ENCODE results near the gene ACACB.

The ACACB gene

DNA sequence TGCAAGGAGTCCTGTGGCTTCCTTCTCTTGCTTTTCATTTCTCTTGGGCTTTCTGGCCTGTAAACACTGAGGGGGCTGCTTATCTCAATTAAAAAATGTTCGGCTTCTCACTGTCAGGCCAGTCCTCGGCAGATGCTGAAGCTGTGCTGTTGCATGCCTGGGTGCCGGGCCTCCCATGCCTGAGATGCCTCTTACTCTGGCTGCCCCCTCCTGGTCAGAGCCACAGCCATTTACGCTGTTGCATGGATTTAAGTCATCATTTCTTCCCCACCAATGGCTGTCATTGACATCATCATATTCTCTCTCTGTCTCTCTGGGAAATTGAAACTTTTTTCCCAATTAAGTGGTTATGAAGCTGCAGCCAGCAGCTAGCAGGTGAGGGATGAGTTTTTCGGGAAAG lies 139.0 kb downstream of the ACACB start:
- DNase-seq (ENCODE audit: low read depth in 2 of 2) = no peak

DNA sequence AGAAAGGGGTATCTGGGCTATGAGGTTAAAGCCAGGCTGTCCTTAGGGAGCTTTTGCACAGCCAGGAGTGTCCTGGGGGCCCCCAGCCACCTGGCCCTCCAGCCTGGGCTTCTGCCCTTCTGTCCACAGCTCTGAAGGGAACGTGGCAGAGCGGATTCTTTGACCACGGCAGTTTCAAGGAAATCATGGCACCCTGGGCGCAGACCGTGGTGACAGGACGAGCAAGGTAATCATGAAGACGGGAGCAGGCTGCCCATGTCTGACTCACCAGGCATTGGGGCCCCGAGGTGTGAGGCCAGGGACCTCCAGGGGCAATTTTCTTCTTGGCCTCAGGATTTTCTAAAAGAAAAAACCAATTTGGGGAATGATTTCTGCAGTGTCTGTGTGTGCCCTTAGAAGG lies 139.6 kb downstream of the ACACB start:
- DNase-seq (ENCODE audit: low read depth in 2 of 2) = no peak

DNA sequence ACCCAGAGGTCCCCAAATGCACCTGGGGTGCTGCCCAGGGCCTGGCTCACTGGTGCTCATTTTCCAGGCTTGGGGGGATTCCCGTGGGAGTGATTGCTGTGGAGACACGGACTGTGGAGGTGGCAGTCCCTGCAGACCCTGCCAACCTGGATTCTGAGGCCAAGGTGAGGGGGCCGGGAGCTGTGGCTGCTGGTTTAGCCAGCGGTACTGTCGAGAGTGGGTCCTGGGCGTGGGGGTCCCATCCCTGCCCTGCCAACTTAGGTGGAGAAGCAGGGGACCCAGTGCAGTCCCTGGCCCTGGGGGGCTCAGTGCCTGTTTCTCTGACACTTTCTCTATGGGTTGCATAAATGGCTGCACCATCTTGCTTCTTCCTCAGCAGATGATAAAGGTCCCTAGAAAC lies 141.8 kb downstream of the ACACB start:
- no peak for DNase-seq (ENCODE audit: low read depth in 2 of 2)

DNA sequence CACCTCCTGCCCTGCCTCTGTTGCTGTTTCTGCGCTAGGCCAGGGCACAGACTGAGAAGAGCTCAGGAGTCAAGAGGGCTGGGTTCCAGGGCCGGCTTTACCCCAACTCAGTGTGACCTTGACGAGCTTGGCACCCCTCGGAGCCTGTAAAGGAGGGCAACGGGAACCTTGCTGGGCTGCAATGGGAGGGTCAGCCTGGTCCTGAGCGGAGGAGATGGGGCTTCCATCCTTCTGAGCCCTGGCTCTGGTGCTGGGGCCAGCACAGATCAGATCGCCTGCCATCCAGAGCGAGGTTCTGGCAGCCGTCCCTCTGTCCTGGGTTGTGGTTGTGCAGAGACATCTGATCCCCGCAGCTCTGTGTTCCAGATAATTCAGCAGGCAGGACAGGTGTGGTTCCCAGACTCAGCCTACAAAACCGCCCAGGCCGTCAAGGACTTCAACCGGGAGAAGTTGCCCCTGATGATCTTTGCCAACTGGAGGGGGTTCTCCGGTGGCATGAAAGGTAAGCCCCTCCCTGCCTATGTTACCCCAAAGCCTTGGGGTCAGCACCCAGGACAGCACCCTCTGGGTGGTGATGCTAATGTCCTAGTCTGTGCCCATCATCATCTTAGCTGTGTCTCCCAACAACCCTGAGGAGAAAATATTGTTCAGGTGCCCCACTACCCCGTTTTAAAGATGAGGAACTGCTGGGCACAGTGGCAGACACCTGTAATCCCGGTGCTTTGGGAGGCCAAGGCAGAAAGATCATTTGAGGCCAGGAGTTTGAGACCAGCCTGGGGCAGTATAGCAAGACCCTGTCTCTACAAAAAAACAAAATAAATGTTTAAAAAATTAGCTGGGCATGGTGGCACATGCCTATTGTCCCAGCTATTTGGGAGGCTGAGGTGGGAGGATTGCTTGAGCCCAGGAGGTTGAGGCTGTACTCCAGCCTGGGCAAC lies 142.5 kb downstream of the ACACB start:
- no peak for DNase-seq (ENCODE audit: low read depth in 2 of 2)

DNA sequence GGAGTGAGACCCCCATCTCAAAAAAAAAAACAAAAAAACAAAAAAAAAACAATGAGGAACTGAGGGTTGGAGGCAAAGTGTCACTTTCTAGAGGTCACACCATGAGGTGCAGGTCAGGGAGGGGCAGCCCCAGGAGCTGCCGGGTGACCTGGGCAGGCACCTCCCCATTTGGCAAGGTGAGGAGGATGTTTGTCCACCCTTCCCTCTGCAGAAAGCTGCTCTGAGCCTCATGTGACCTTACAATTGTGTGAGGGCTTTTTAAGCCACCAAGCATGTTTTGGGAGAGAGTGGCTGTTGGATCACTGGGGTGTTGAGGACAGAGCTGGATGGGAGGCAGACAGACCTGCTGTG lies 143.1 kb downstream of the ACACB start:
- DNase-seq (ENCODE audit: low read depth in 2 of 2) = no peak

DNA sequence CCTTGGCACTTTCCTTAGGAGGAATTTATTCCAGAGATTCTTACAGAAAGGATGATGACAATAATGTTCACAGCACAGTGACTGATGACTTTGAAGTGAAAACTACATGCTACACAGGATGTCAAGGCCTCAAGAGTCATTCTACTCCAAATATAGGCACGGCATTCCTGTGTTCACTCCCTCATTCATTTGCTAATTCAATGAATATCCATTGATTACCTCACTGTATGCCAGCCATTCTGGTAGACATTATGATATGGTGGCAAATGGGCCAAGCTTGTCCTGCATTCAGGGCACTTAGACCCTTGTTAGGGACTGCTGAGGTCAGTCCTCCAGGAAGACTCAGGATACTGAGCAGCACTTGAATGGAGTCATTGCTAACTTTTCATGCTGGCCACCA lies 144.7 kb downstream of the ACACB start:
- DNase-seq (ENCODE audit: low read depth in 2 of 2) = no peak

DNA sequence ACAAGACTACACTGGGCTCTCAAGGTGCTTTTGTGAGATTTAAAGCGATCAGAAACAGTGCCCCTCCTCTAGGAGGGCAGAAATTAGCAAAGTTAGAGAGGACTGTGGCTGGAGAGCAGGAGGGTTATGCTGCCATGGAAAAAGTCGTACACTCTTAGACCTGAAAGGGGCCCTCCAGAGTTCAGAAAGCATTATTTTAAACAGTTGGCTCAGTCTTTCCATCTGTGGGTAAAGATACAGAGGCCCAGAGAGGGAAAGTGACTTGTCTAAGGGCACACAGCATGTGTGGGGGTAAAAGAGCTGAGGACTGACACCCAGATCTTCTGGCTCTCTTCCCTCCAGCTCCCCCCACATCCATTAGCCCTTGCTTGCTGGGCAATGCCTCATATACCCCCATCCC lies 145.6 kb downstream of the ACACB start:
- DNase-seq (ENCODE audit: low read depth in 2 of 2) = no peak

DNA sequence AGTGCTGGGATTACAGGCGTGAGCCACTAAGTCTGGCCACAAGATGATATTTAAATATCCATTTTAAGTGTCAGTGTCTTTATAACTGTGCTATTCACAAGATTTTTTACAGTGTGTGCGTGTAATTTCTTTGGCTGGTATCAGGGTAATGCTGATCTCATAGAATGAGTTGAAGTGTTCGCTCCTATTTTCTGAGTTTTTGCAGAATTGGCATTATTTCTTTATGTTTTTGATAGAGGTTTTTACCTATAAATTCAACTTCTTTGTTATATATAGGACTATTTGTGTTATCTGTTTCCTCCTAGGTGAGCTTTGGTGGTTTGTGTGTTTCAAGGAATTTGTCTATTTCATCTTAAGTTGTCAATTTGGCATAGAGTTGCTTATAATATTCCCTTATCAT lies 147.1 kb downstream of the ACACB start:
- no peak for DNase-seq (ENCODE audit: low read depth in 2 of 2)

DNA sequence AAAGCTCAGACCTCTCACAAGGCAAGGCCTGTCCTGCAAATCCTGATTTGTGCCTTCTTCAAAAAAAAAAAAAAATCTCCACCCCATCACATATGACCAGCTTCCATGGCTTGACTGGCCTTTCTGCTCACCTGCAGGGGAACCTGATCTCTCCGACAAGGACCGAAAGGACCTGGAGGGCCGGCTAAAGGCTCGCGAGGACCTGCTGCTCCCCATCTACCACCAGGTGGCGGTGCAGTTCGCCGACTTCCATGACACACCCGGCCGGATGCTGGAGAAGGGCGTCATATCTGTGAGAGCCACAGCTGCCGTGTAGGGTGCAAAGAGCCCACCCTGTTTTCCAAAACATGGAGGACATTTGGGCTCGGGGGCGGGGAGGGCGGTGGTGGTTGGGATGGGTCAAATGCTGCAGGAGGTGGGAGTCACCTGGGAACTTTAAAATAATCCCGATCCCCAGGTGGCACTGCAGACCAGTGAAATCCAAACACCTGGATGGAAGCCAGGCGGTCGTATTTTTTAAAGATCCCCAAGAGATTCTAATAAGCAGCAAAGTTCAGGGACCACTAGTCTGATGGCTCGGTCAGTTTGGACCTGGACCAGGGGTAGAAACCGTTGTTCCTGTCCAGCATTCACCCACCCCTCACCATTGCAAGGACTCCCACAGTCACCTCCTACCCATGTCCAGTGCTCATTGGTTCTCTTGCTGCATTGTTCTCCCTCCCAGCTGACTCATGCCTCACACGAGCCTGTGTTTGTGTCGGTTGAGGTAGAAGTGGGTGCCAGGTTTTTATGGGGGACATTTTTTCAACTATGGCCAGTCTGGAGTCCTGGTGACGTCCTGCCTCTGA lies 147.9 kb downstream of the ACACB start:
- DNase-seq (ENCODE audit: low read depth in 2 of 2) = peak in 1 of 2 experiments; percentile 50

DNA sequence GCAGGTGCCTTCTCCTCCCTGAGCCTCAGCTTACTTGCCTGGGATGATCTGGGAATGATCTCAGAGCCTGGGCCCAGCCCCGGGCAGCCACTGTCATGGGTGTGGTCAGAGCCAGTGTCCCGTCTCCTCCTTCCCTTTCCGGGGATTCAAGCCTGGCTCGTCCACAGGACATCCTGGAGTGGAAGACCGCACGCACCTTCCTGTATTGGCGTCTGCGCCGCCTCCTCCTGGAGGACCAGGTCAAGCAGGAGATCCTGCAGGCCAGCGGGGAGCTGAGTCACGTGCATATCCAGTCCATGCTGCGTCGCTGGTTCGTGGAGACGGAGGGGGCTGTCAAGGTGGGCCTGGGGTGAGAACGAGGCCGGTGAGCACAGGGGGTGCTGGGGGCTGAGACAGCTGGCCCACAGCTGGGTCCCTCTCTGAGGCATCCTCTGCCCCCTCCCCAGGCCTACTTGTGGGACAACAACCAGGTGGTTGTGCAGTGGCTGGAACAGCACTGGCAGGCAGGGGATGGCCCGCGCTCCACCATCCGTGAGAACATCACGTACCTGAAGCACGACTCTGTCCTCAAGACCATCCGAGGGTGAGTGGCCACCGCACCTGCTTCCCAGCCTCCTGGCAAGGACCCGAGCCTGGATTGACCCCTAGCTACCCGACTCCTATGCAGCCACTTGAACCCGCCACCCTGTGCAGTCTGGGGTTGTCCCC lies 148.7 kb downstream of the ACACB start:
- DNase-seq (ENCODE audit: low read depth in 2 of 2) = no peak

DNA sequence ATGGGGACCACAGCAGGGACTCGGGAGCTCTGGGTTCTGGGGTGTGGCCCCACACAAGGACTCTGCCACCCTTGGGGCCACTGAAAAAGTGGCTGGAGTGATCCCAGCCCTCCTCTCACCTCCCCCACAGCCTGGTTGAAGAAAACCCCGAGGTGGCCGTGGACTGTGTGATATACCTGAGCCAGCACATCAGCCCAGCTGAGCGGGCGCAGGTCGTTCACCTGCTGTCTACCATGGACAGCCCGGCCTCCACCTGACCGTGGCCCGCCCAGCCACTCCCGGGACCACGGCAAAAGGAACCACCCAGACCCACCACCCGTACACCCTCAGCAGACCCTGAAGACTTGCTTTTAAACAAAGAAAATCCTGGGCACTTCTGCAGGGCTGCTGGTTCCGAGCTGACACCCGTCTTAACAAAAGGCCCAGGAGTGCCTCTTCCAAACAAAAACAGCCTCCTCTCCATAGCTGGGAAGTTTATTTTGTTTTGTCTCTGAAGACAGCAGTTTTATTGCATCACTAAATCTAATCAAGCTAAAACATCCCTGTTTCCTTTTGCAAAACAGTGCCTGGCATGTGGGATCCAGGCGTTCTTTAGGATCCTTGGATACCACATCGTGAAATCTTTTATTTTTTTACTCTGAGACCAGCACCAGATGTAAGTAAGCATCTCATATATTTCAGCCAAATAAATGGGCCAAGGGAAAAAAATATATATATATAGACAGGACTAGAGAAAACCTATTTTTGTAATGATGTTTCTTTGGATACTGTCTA lies 149.9 kb downstream of the ACACB start:
- DNase-seq (ENCODE audit: low read depth in 2 of 2) = no peak

DNA sequence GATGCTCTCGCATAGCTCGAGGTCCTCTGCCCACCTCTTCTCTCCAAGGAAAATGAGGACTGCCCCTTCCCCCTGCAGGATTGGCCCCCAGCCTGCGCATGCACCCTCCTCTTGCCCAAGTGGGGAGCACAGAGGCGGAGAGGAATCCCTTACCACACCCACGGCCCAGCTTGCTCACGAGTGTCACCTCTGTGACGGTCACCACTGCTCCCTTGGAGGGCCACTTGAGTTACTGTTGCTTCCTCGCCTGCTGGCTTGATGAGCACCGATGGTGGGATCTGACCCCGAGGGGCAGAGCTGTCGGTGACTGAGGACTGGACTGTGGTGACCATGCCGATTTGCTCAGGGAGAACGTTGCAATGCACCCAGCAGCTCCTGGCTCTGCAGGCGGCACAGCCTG lies 151.0 kb downstream of the ACACB start:
- no peak for DNase-seq (ENCODE audit: low read depth in 2 of 2)

DNA sequence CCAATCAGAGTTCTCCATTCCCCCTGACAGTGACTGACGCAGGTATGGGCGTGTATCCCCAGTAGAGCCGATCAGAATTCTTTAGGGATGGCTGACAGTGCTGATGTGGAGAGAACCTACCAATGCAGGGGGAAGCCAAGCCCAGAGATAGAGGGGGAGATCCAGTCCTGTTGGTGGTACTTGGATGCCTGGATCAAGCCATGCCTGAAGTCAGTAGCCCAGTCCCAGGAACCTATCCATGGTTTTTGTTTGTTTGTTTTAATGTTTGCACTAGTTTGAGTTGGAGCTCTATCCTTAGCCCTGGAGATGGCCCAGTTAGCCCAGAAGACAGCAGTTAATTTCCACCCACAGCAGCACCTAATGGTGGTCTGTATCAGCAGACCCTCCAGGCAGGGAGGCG lies 152.5 kb downstream of the ACACB start:
- DNase-seq (ENCODE audit: low read depth in 2 of 2) = no peak

DNA sequence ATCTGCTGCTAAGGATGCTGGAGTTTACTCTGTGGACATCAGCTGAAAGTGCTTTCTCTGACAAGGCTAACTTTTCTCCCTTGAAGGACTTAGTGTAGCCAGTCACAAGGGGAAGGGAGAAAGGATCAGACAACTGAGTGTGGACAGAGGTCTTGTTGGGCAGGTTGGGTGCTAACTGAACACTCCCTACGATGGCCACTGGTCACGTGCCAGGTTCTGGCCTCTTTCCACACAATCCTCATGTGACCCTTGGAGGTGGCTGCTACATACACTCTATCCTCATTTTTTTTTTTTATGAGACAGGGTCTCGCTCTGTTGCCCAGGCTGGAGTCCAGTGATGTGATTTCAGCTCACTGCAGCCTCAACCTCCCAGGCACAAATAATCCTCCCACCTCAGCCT lies 153.0 kb downstream of the ACACB start:
- no peak for DNase-seq (ENCODE audit: low read depth in 2 of 2)

DNA sequence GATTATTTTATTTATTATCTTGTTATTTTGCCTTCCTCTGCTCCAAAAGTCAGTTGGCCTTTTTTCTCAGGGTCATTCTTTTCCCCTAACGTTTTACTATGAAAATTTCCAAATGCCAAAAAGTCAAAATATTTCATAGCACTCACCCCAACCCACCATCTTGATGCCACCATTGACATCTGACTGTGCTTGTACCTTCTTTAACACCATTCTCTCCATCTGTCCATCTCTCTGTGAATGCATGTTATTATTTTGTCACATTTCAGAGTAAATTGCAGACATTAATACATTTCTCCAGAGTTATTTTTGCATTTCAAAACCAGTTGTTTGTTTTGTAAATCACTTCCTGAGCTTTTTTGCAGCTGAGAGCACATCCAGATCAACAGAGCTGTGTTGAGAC lies 154.1 kb downstream of the ACACB start:
- DNase-seq (ENCODE audit: low read depth in 2 of 2) = no peak

DNA sequence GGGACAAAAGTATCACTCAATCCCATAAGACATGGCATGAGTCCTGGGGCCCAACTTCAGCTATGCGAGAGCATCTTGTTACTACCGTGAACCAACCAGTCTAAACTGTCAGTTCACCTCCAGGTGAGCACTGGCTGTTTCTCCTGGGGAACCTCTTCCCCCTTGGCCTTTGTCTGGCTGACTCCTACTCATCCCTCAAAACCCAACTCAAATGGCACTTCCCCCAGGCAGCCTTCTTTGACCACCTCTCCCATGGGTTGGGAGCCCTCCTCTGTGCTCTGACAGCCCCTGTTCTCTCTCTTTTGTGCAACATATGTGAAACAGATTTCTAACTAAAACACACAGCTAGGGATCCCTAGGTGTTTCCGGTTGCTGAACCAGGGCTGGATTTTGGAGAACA lies 155.0 kb downstream of the ACACB start:
- DNase-seq (ENCODE audit: low read depth in 2 of 2) = no peak

DNA sequence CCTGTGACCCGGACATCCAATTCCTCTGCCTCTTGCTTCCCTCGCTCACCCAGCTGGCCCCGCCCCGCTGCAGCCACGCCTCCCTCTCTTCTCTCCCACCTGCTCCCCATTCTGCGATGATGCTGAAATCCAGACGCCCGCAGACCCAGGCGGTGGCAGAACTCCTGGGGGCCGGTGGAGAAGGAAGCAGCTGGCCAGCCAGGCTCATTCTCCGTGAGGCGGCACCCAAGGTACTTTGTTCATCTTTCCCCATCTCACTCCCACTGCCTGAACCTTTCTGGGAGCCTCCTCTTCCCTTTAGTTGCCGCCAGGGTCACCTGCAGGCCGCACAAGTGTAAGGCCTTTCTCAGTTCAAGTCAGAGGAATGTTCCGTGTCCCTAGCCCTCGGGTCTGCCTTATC lies 157.0 kb downstream of the ACACB start:
- DNase-seq (ENCODE audit: low read depth in 2 of 2) = no peak

DNA sequence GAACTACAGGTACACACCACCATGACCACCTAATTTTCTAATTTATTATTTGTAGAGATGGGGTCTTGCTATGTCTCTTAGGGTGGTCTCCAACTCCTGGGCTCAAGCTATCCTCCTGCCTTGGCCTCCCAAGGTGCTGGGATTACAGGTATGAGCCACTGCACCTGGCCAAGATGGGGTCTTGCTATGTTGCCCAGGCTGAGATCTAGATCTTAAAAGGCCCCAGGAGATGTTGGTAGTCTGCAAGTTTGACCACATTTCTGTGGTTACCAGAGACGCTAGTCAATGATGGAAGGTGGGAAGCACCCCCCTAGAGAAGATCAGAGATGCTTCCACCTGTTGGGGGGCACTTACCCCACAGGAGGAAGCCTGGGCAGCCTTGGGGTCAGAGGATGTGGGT lies 158.0 kb downstream of the ACACB start:
- DNase-seq (ENCODE audit: low read depth in 2 of 2) = no peak

DNA sequence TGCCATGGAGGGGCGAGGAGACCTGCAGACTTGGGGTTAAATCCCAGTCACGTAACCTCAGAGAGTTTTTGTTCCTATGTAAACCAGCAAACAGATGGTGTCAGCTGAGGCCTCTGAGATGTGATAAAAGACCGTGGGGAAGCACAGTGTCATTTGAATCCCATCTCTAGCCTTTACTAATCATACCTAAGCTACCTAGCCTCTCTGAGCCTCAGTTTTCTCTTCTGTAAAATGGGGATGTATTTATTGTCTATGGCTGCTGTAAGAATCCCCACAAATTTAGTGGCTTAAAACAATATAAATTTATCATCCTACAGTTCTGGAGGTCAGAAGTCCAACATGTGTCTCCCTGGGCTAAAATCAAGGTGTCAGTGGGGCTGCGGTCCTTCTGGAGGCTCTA lies 158.8 kb downstream of the ACACB start:
- DNase-seq (ENCODE audit: low read depth in 2 of 2) = no peak

DNA sequence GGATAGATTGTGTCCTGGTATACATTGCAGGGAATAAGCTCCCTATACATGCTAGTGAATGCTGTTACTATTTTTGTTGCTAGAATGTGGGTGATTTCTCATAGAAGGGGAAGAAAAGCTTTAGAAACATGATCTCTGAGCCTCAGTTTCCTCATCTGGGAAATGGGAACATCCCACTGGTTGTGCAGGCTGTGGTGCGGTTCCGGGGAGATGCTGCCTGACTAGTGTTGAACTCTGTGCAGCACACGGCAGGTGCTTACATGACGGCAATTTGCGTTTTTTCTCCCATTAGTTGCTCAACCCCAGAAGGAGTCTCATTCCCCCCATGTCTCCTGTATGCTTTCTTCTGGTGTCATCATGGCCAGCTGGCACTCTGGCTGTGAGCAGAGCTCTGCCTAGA lies 159.8 kb downstream of the ACACB start:
- no peak for DNase-seq (ENCODE audit: low read depth in 2 of 2)

DNA sequence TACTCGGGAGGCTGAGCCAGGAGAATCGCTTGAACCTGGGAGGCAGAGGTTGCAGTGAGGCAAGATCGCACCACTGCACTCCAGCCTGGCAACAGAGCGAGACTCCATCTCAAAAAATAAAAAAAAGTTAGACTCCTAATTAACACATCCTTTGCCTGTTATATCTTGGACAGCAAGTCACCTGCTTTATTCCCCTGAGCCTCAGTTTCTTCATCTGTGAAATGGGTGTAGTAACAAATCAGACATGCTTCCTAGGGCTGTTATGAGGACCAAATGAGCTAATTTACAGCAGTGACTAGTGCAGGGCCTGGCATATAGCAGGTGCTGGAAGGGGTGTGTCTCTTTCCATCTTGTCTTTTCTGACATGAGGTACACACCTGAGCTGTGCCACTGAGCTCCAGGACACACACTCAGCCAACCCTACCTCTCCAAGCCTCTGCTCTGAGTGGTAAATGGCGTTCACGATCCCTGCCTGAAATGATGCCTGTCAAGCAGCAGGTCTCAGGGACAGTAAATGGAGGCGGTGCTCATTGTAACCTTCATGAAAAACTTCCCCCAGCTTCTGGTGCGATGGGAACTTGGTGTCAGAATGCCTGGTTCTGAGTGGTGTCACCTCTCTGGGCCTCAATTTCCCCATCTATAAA lies 161.0 kb downstream of the ACACB start:
- no peak for DNase-seq (ENCODE audit: low read depth in 2 of 2)

All from stimulated activated CD4-positive, alpha-beta T cell treated with anti-CD3 and anti-CD28 coated beads, Interleukin-12 subunit alpha, Interleukin-12 subunit beta, amount 100 ng/mL, for 24 hours (primary cell).